PC-3 (cell line): ENCODE measurements around the gene ODAD2. TPM values are rescaled to one million over a fixed set of nuclear protein-coding genes. Genes with fewer than 3 reads are reported as not detected.

Experiments used
- ATAC-seq: fragments of 200-7000 bp; cut with Tn5 transposase; 2 replicates; pipeline ENCODE4 v1.9.1; 2020; ENCODE audit warnings: mild to moderate bottlenecking, moderate library complexity
- BruUV-seq: library from RNA; stranded (reverse); fragments of 400-500 nt; replicated peaks from 2 replicates; lab custom pipeline; 2021; lab: Mats Ljungman, UMichigan
- CTCF ChIA-PET: fragments of 300-600 bp; sonication (Branson Sonifier 250); formaldehyde crosslinking; loops from one replicate; lab custom pipeline; 2022; ENCODE audit warnings: antibody characterized with exemption; lab: Charles Lee
- POLR2A ChIA-PET: fragments of 300-600 bp; sonication (Branson Sonifier 250); formaldehyde crosslinking; loops from one replicate; lab custom pipeline; 2022; ENCODE audit warnings: antibody characterized with exemption; ENCODE audit not compliant: unreplicated experiment; lab: Charles Lee
- DNase-seq: peaks from one replicate; pipeline ENCODE4 v3.0.0-alpha.2; 2015
- H2AFZ ChIP-seq: fragments of 300-600 bp; sonication (generic); 2 replicates; pipeline ENCODE4 v1.6.0; 2016; ENCODE audit warnings: antibody characterized with exemption, low read length
- H3F3A ChIP-seq: fragments of 300-600 bp; sonication (generic); one replicate; pipeline ENCODE4 v1.6.0; 2017; ENCODE audit warnings: antibody characterized with exemption, low read length, control low read depth, mild to moderate bottlenecking; ENCODE audit not compliant: unreplicated experiment
- H3K27ac ChIP-seq: fragments of 300-600 bp; sonication (generic); 2 replicates; pipeline ENCODE4 v1.5.1; 2016; ENCODE audit warnings: mild to moderate bottlenecking, low read length
- H3K27me3 ChIP-seq: fragments of 300-600 bp; sonication (generic); 2 replicates; pipeline ENCODE4 v1.6.1; 2016; ENCODE audit warnings: low read length, mixed read lengths
- H3K36me3 ChIP-seq: fragments of 300-600 bp; sonication (generic); 2 replicates; pipeline ENCODE4 v1.6.1; 2016; ENCODE audit warnings: low read depth, mixed run types, low read length, mixed read lengths
- H3K4me1 ChIP-seq: fragments of 300-600 bp; sonication (generic); 2 replicates; pipeline ENCODE4 v1.5.1; 2016; ENCODE audit warnings: low read length; ENCODE audit not compliant: insufficient read depth
- H3K4me2 ChIP-seq: fragments of 300-600 bp; sonication (generic); 2 replicates; pipeline ENCODE4 v1.6.0; 2016; ENCODE audit warnings: low read length
- H3K4me3 ChIP-seq: fragments of 300-600 bp; sonication (generic); 2 replicates; pipeline ENCODE4 v1.5.1; 2016; ENCODE audit warnings: mild to moderate bottlenecking, low read length, mixed read lengths
- H3K79me2 ChIP-seq: fragments of 300-600 bp; sonication (generic); 2 replicates; pipeline ENCODE4 v1.6.1; 2017; ENCODE audit warnings: low read length, mixed read lengths
- H3K9ac ChIP-seq: fragments of 300-600 bp; sonication (generic); 2 replicates; pipeline ENCODE4 v1.6.0; 2016; ENCODE audit warnings: mild to moderate bottlenecking, low read length
- H3K9me2 ChIP-seq: fragments of 300-600 bp; sonication (generic); replicated peaks from 2 replicates; pipeline ENCODE4 v1.6.1; 2016; ENCODE audit warnings: mixed run types, low read length, mixed read lengths
- H3K9me3 ChIP-seq: fragments of 300-600 bp; sonication (generic); 2 replicates; pipeline ENCODE4 v1.6.1; 2016; ENCODE audit warnings: low read length, mixed read lengths
- H4K20me1 ChIP-seq: fragments of 300-600 bp; sonication (generic); 2 replicates; pipeline ENCODE4 v1.6.1; 2016; ENCODE audit warnings: low read length, mixed read lengths
- CTCF ChIP-seq: fragments of 300-600 bp; sonication (generic); conservative IDR thresholded peaks from 2 replicates; pipeline ENCODE4 v1.5.1; 2017; ENCODE audit warnings: antibody characterized with exemption, low read depth, mild to moderate bottlenecking, low read length
- EZH2 ChIP-seq: fragments of 300-600 bp; sonication (generic); IDR thresholded peaks from one replicate; pipeline ENCODE4 v1.6.1; 2017; ENCODE audit warnings: antibody characterized with exemption, mild to moderate bottlenecking, low read length; ENCODE audit not compliant: unreplicated experiment
- EZH2phosphoT487 ChIP-seq: fragments of 300-600 bp; sonication (generic); IDR thresholded peaks from 2 replicates; pipeline ENCODE4 v1.6.1; 2018; ENCODE audit warnings: mild to moderate bottlenecking, antibody characterized with exemption, low read length, borderline replicate concordance
- intact Hi-C: fragments of 100-400 bp; cut with micrococcal nuclease; formaldehyde crosslinking; loops from 2 replicates; pipeline ENCODE4 v1.9.0; 2023
- total RNA-seq: library from RNA; depleted of rRNA; stranded (reverse); fragments of >200 nt; gene quantifications from 2 replicates; pipeline ENCODE4 v1.2.3, GENCODE V29; 2014

Gene ODAD2
- total RNA-seq, 1 experiment from 2014 or later, result 2.1 TPM

DNA sequence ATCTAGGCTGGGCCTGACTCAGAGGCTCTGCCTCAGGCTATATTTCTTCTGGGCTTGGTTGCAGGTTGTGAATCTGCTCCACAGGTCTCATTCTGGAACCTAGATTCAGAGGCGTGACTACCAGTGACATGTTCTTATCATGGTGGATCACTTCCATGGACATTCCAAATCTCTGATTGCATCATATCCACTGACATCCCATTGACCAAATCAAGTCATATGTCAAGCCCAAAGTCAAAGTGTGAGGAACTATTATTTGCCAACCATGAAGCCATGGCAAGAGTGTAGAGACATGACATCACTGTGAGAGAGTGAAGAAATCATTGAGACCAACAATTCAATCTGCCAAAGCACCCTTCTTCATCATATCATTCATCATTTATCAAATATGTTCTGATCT is 11.9 kb upstream of the ODAD2 start:
- TF ChIP-seq EZH2phosphoT487 (no peak), EZH2 (no peak), CTCF (no peak)
- no peak overlapping the region for H3K4me2 ChIP-seq
- DNase-seq (no peak), ATAC-seq (no peak)
- intact Hi-C loops, result no loop called here
- BruUV-seq, result no TSS peak
- no peak overlapping the region for H3K27ac ChIP-seq
- H3K9ac ChIP-seq, result no peak overlapping the region
- no peak overlapping the region for H3K4me3 ChIP-seq
- ChIA-PET CTCF (no interaction called here), POLR2A (no interaction called here)
- H3K27me3 ChIP-seq, result no peaks in the 10 kb centered on the region
- H3K9me2 ChIP-seq, result no peaks in the 10 kb centered on the region
- H4K20me1 ChIP-seq, result no peaks in the 10 kb centered on the region
- no peak overlapping the region for H2AFZ ChIP-seq
- no peaks in the 10 kb centered on the region for H3K36me3 ChIP-seq
- H3K9me3 ChIP-seq, result no peaks in the 10 kb centered on the region
- H3F3A ChIP-seq, result no peaks in the 10 kb centered on the region
- no peaks in the 10 kb centered on the region for H3K79me2 ChIP-seq
- no peaks in the 10 kb centered on the region for H3K4me1 ChIP-seq

DNA sequence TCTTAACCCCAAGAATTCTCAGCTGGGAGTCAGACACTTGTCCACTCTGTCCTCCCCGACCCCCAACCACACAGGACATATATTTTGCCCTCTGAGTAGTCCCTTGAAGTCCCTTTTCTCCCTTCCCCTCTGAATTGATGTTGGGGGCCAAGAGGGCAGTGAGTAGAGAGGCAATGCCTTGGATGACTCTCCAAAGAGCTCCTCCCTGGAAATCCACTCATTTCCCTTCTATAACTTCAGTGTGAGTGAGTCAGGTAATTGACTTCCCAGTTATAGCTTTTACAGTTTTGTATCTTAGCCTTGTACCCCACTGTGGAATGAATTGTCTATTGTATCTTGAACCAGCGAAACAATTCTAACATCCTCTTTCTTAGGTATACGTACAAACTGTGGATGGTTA is 9.2 kb upstream of the ODAD2 start:
- Histone ChIP-seq H3K27me3 (no peaks in the 10 kb centered on the region), H3K9me3 (no peaks in the 10 kb centered on the region), H3K36me3 (no peaks in the 10 kb centered on the region), H2AFZ (no peak overlapping the region), H3K4me3 (no peak overlapping the region), H3K79me2 (no peaks in the 10 kb centered on the region), H3K4me1 (no peaks in the 10 kb centered on the region), H3F3A (no peaks in the 10 kb centered on the region), H3K27ac (no peak overlapping the region), H3K9ac (no peak overlapping the region), H4K20me1 (no peaks in the 10 kb centered on the region), H3K4me2 (no peak overlapping the region), H3K9me2 (no peaks in the 10 kb centered on the region)
- no TSS peak for BruUV-seq
- CTCF ChIA-PET, result no interaction called here
- ATAC-seq (peak; percentile 72), DNase-seq (peak; percentile 23)
- POLR2A ChIA-PET, result interaction anchor here (0.6 kb wide), 1 partner anchor 27 kb away, joined by 3 read pairs; no protein-coding TSS in a partner anchor
- intact Hi-C loops, result no loop called here
- TF ChIP-seq EZH2 (no peak), CTCF (no peak), EZH2phosphoT487 (no peak)

DNA sequence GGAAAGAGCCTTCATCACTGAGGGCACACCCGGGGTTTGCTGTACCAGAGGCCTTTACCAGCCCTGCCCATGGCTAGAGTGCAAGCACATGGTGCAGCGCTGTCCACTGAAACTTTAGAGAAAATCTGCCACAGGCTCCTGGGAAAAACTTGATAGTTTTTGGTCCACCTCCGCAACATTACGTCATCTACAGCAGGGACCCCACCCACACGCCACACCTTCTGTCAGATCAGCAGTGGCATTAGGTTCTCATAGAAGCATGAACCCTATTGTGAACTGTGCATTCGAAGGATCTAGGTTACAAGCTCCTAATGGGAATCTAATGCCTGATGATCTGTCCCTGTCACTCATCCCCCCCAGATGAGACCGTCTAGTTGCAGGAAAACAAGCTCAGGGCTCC is 2.5 kb upstream of the ODAD2 start:
- Histone ChIP-seq H3K9me2 (no peaks in the 10 kb centered on the region), H3K36me3 (no peaks in the 10 kb centered on the region), H3K4me1 (peaks cover 7% of the 10 kb centered on the region; the same call in 1 of the 2 replicates), H3K9ac (no peak overlapping the region), H3F3A (no peaks in the 10 kb centered on the region), H2AFZ (no peak overlapping the region), H3K79me2 (no peaks in the 10 kb centered on the region), H3K4me3 (no peak overlapping the region), H3K27ac (no peak overlapping the region), H4K20me1 (no peaks in the 10 kb centered on the region), H3K4me2 (no peak overlapping the region), H3K27me3 (no peaks in the 10 kb centered on the region), H3K9me3 (no peaks in the 10 kb centered on the region)
- CTCF ChIA-PET, result no interaction called here
- intact Hi-C loops, result no loop called here
- POLR2A ChIA-PET, result no interaction called here
- no TSS peak for BruUV-seq
- ATAC-seq (no peak), DNase-seq (no peak)
- TF ChIP-seq EZH2 (no peak), CTCF (no peak), EZH2phosphoT487 (no peak)
